ENCODE data around the gene TMCC3.

- no peak for TF ChIP-seq CTCF (IDR thresholded peaks at IDR 0.05)
- TF ChIP-seq ZFX (IDR thresholded peaks at IDR 0.05; ENCODE audit: borderline replicate concordance) = no peak
Measured at GRCh38 chr12:94536040-94536965, 114.1 kb downstream of the TMCC3 start.

Measured in 22Rv1 (cell line).